Loucy (cell line): ENCODE data around the gene VAV1.
"Not testable (repeated sequence)": the region's sequence is repeated elsewhere in the genome, so short reads cannot be mapped to it uniquely, and the experiment has no call there.

Experiments
- H2AFZ ChIP-seq: fragments of 200-600 bp; sonication (generic); 2 replicates; pipeline ENCODE4 v1.6.0; 2016; ENCODE audit warnings: antibody characterized with exemption, mild to moderate bottlenecking, low read length, moderate library complexity
- H3F3A ChIP-seq: fragments of 200-600 bp; 2 replicates; pipeline ENCODE4 v1.6.0; 2016; ENCODE audit warnings: antibody characterized with exemption, low read depth, mild to moderate bottlenecking
- H3K27me3 ChIP-seq: fragments of 200-600 bp; sonication (generic); 2 replicates; pipeline ENCODE4 v1.6.1; 2014; ENCODE audit warnings: low read length, mild to moderate bottlenecking; ENCODE audit not compliant: insufficient read depth, poor library complexity, severe bottlenecking
- H3K36me3 ChIP-seq: fragments of 200-600 bp; sonication (generic); 2 replicates; pipeline ENCODE4 v1.6.1; 2016; ENCODE audit warnings: low read length; ENCODE audit not compliant: insufficient read depth
- H3K4me1 ChIP-seq: fragments of 200-600 bp; sonication (generic); 2 replicates; pipeline ENCODE4 v1.5.1; 2014; ENCODE audit warnings: low read length, mild to moderate bottlenecking; ENCODE audit not compliant: insufficient read depth, poor library complexity, severe bottlenecking
- H3K4me2 ChIP-seq: fragments of 200-600 bp; sonication (generic); 2 replicates; pipeline ENCODE4 v1.6.0; 2014; ENCODE audit warnings: antibody characterized with exemption, low read length, low read depth, mild to moderate bottlenecking; ENCODE audit not compliant: poor library complexity, severe bottlenecking
- H3K4me3 ChIP-seq: fragments of 200-600 bp; sonication (generic); 2 replicates; pipeline ENCODE4 v1.5.1; 2014; ENCODE audit warnings: low read length, mild to moderate bottlenecking, mixed read lengths; ENCODE audit not compliant: poor library complexity, severe bottlenecking
- H3K79me2 ChIP-seq: fragments of 200-600 bp; sonication (generic); 2 replicates; pipeline ENCODE4 v1.6.1; 2014; ENCODE audit warnings: low read length; ENCODE audit not compliant: insufficient read depth
- H3K9ac ChIP-seq: fragments of 200-600 bp; sonication (generic); 2 replicates; pipeline ENCODE4 v1.6.0; 2014; ENCODE audit warnings: mild to moderate bottlenecking, low read depth, low read length, moderate library complexity; ENCODE audit not compliant: poor library complexity, severe bottlenecking
- H3K9me2 ChIP-seq: fragments of 200-600 bp; sonication (generic); replicated peaks from 2 replicates; pipeline ENCODE4 v1.6.1; 2016; ENCODE audit warnings: low read depth, low read length, mixed read lengths
- H3K9me3 ChIP-seq: fragments of 200-600 bp; sonication (generic); 2 replicates; pipeline ENCODE4 v1.6.1; 2014; ENCODE audit warnings: mild to moderate bottlenecking, antibody characterized with exemption, low read length, low read depth; ENCODE audit not compliant: insufficient read depth
- H4K20me1 ChIP-seq: fragments of 200-600 bp; sonication (generic); 2 replicates; pipeline ENCODE4 v1.6.0; 2014; ENCODE audit warnings: antibody characterized with exemption, low read length, mild to moderate bottlenecking; ENCODE audit not compliant: insufficient read depth, poor library complexity, severe bottlenecking
- EZH2phosphoT487 ChIP-seq: fragments of 200-600 bp; IDR thresholded peaks from 2 replicates; pipeline ENCODE4 v1.6.1; 2018; ENCODE audit warnings: antibody characterized with exemption, mild to moderate bottlenecking, moderate library complexity, borderline replicate concordance
- TF ChIP-seq, protein P1 (sequence below): fragments of 200-600 bp; sonication (generic); conservative IDR thresholded peaks from 2 replicates; pipeline ENCODE4 v1.5.1; 2014; ENCODE audit warnings: mild to moderate bottlenecking, antibody characterized with exemption, low read length

VAV1 gene

DNA sequence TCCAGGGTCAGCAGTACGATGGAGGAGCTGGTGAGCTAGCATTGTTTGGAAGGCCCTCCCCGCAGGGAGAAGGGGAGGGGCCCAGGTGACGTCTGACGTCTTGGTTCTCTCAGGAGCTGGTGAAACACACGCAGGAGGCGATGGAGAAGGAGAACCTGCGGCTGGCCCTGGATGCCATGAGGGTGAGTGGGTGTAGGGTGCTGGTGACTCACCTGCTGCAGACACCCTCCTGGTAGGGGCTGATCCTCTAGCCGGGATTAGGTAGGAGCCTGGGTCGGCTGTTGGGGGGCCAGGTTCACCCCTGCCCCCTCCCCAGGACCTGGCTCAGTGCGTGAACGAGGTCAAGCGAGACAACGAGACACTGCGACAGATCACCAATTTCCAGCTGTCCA, 55.8 kb downstream of the VAV1 start:
- Histone ChIP-seq H3K36me3 (peaks cover 97% of the 10 kb centered on the region), H4K20me1 (no peaks in the 10 kb centered on the region)
- TF ChIP-seq, protein P1, sequence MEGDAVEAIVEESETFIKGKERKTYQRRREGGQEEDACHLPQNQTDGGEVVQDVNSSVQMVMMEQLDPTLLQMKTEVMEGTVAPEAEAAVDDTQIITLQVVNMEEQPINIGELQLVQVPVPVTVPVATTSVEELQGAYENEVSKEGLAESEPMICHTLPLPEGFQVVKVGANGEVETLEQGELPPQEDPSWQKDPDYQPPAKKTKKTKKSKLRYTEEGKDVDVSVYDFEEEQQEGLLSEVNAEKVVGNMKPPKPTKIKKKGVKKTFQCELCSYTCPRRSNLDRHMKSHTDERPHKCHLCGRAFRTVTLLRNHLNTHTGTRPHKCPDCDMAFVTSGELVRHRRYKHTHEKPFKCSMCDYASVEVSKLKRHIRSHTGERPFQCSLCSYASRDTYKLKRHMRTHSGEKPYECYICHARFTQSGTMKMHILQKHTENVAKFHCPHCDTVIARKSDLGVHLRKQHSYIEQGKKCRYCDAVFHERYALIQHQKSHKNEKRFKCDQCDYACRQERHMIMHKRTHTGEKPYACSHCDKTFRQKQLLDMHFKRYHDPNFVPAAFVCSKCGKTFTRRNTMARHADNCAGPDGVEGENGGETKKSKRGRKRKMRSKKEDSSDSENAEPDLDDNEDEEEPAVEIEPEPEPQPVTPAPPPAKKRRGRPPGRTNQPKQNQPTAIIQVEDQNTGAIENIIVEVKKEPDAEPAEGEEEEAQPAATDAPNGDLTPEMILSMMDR: no peak
- no peak for TF ChIP-seq EZH2phosphoT487

DNA sequence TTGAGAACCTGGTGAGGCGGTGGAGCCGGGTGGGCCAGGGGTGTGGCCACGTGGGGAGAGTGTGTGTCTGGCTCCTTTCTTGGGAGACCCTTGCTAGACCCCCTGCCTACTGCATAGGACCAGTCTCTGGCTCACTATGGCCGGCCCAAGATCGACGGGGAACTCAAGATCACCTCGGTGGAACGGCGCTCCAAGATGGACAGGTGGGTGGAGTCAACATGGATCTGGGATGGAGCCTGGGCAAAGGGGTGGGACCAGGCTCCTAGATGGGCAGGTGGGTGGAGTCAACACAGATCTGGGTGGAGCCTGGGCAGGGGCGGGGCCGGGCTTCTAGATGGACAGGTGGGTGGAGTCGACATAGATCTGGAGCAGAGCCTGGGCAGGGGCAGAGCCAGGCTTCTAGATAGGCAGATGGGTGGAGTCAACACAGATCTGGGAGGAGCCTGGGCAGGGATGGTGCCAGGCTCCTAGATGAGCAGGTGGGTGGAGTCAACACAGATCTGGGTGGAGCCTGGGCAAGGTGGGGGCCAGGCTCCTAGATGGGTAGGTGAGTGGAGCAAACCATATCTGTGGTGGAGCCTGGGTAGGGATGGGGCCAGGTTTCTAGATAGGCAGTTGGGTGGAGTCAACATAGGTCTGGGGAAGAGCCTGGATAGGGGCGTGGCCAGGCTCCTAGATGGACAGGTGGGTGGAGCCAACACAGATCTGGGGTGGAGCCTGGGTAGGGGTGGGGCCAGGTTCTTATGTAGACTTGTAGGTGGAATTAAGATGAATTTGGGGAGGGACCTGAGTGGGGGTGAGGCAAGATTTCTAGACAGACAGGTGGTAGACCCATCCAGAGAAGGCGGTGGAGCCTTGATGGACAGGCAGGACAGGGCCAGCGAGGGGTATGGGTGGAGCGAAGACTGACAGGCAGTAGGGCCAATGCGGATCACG, 56.5 kb downstream of the VAV1 start:
- Histone ChIP-seq H3F3A (no peaks in the 10 kb centered on the region), H3K4me2 (no peak overlapping the region), H3K4me1 (no peaks in the 10 kb centered on the region), H3K9me3 (no peaks in the 10 kb centered on the region), H3K36me3 (peaks cover 98% of the 10 kb centered on the region), H3K4me3 (no peak overlapping the region), H3K79me2 (no peaks in the 10 kb centered on the region), H3K9me2 (no peaks in the 10 kb centered on the region), H4K20me1 (no peaks in the 10 kb centered on the region), H3K9ac (no peak overlapping the region), H3K27me3 (no peaks in the 10 kb centered on the region), H2AFZ (no peak overlapping the region)
- TF ChIP-seq EZH2phosphoT487: no peak
- TF ChIP-seq, protein P1: no peak

More for the DNA sequence above, 55.8 kb downstream of the VAV1 start:
- Histone ChIP-seq H3K9me3 (no peaks in the 10 kb centered on the region), H3F3A (no peaks in the 10 kb centered on the region), H3K4me3 (no peak overlapping the region), H3K9ac (no peak overlapping the region), H3K79me2 (no peaks in the 10 kb centered on the region), H3K27me3 (no peaks in the 10 kb centered on the region), H3K4me2 (no peak overlapping the region), H3K9me2 (no peaks in the 10 kb centered on the region), H2AFZ (no peak overlapping the region), H3K4me1 (no peaks in the 10 kb centered on the region)

DNA sequence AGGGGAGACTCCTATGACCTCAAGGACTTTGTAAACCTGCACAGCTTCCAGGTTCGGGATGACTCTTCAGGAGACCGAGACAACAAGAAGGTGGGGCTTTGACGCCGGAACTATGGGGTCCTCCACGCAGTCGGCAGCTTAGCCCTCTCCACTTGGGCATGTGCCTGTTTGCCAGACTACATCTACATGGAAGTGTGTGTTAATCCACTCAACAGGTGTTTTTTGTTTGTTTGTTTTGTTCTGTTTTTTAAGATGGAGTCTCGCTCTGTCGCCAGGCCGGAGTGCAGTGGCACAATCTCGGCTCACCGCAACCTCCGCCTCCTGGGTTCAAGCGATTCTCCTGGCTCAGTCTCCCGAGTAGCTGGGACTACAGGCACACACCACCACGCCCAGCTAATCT, 57.3 kb downstream of the VAV1 start:
- H4K20me1 ChIP-seq, H3K4me2 ChIP-seq, H3K79me2 ChIP-seq, H3K27me3 ChIP-seq, H3K9me2 ChIP-seq, H3F3A ChIP-seq, H3K4me1 ChIP-seq, H2AFZ ChIP-seq, H3K4me3 ChIP-seq, H3K9me3 ChIP-seq, H3K9ac ChIP-seq: not testable (repeated sequence)
- peaks cover 93% of the 10 kb centered on the region for H3K36me3 ChIP-seq

DNA sequence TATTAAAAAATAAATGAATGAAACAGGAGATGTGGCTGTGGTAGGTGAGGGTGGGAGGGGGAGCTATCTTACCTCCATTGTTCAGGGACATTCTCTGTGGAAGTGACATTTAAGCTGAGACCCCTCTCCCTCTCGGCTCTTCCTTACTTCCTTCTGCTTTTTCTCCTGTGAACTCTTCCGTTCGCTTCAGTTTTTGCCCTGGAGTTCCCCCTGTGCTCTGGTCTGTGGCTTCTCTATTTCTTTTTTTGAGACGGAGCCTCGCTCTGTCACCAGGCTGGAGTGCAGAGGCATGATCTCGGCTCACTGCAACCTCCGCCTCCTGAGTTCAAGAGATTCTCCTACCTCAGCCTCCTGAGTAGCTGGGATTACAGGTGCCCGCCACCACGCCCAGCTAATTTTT, 58.6 kb downstream of the VAV1 start:
- H3K9ac ChIP-seq, H3K27me3 ChIP-seq, H3K9me3 ChIP-seq, H3F3A ChIP-seq, H3K4me1 ChIP-seq, H4K20me1 ChIP-seq, H3K9me2 ChIP-seq, H2AFZ ChIP-seq, H3K4me2 ChIP-seq, H3K79me2 ChIP-seq, H3K4me3 ChIP-seq: not testable (repeated sequence)
- H3K36me3 ChIP-seq: peaks cover 93% of the 10 kb centered on the region
